Hepatocyte (in vitro differentiated cells): Measurements from ENCODE around the gene BACH2. TPM values are rescaled to one million over a fixed set of nuclear protein-coding genes. Genes with fewer than 3 reads are reported as not detected.

ENCODE experiments used
- DNase-seq: peaks from one replicate; pipeline ENCODE4 v3.0.0-alpha.2; 2016; ENCODE audit warnings: low spot score
- H2AFZ ChIP-seq: fragments of 200-600 bp; sonication (generic); 2 replicates; pipeline ENCODE4 v1.6.0; 2016; ENCODE audit warnings: antibody characterized with exemption, mild to moderate bottlenecking
- H3K27ac ChIP-seq: fragments of 200-600 bp; sonication (generic); 2 replicates; pipeline ENCODE4 v1.5.1; 2016; ENCODE audit warnings: mild to moderate bottlenecking
- H3K27me3 ChIP-seq: fragments of 200-600 bp; sonication (generic); 2 replicates; pipeline ENCODE4 v1.6.1; 2016
- H3K36me3 ChIP-seq: fragments of 200-600 bp; sonication (generic); replicated peaks from 2 replicates; pipeline ENCODE4 v1.5.1; 2016; ENCODE audit warnings: low read depth; ENCODE audit not compliant: insufficient read depth
- H3K4me1 ChIP-seq: fragments of 200-600 bp; sonication (generic); 2 replicates; pipeline ENCODE4 v1.5.1; 2016; ENCODE audit warnings: mild to moderate bottlenecking, moderate library complexity; ENCODE audit not compliant: insufficient read depth
- H3K4me2 ChIP-seq: fragments of 200-600 bp; sonication (generic); 2 replicates; pipeline ENCODE4 v1.6.0; 2016
- H3K4me3 ChIP-seq: fragments of 200-600 bp; sonication (generic); 2 replicates; pipeline ENCODE4 v1.5.1; 2016; ENCODE audit warnings: mild to moderate bottlenecking
- H3K79me2 ChIP-seq: fragments of 200-600 bp; sonication (generic); 2 replicates; pipeline ENCODE4 v1.6.0; 2017; ENCODE audit warnings: mild to moderate bottlenecking
- H3K9me2 ChIP-seq: fragments of 200-600 bp; sonication (generic); replicated peaks from 2 replicates; pipeline ENCODE4 v1.6.0; 2017; ENCODE audit warnings: mild to moderate bottlenecking; ENCODE audit not compliant: insufficient read depth
- H3K9me3 ChIP-seq: fragments of 200-600 bp; sonication (generic); 2 replicates; pipeline ENCODE4 v1.5.1; 2016; ENCODE audit warnings: low read depth, mild to moderate bottlenecking
- H4K20me1 ChIP-seq: fragments of 200-600 bp; sonication (generic); 2 replicates; pipeline ENCODE4 v1.6.0; 2016; ENCODE audit warnings: mild to moderate bottlenecking; ENCODE audit not compliant: insufficient read depth, poor library complexity, severe bottlenecking
- CTCF ChIP-seq: fragments of 200-600 bp; sonication (generic); IDR thresholded peaks from 2 replicates; pipeline ENCODE4 v1.5.1; 2016; ENCODE audit warnings: antibody characterized with exemption, mild to moderate bottlenecking; ENCODE audit not compliant: poor library complexity
- EZH2 ChIP-seq: fragments of 200-600 bp; sonication (generic); IDR thresholded peaks from 2 replicates; pipeline ENCODE4 v1.6.1; 2016; ENCODE audit warnings: antibody characterized with exemption, mild to moderate bottlenecking, borderline replicate concordance
- EZH2phosphoT487 ChIP-seq: fragments of 200-600 bp; sonication (generic); IDR thresholded peaks from one replicate; pipeline ENCODE4 v1.6.1; 2018; ENCODE audit warnings: antibody characterized with exemption, mild to moderate bottlenecking, low read depth, moderate library complexity; ENCODE audit not compliant: unreplicated experiment, severe bottlenecking
- WGBS: methylation state at CpG from one replicate; pipeline ENCODE4 v1.1.6; 2016; ENCODE audit warnings: low lambda C conversion rate; ENCODE audit errors: missing lambda C conversion rate; 5-methylcytosine and 5-hydroxymethylcytosine counted together
- polyA plus RNA-seq: library from polyadenylated mRNA; unstranded; fragments of >200 nt; fragmentation: Nextera tagmentation; extraction: Ambion mirVana; gene quantifications from 2 replicates; pipeline ENCODE4 v1.2.1, GENCODE V29; 2016
- total RNA-seq: library from RNA; depleted of rRNA; stranded (reverse); fragments of >200 nt; gene quantifications from 2 replicates; pipeline ENCODE4 v1.2.3, GENCODE V29; 2014

The BACH2 gene
- total and polyA plus RNA-seq, 2 experiments from 2014 or later: 2.3 to 2.6 TPM

GRCh38 chr6:90184334-90185298 is 112.0 kb downstream of the BACH2 start:
- TF ChIP-seq EZH2 (no peak), EZH2phosphoT487 (no peak), CTCF (no peak)
- WGBS: 34% methylated on average over 8 of the region's 8 CpGs
- peak; percentile 65 for DNase-seq
- Histone ChIP-seq H3K4me1 (peaks cover 37% of the 10 kb centered on the region), H3K4me3 (no peak overlapping the region), H3K36me3 (no peaks in the 10 kb centered on the region), H2AFZ (no peak overlapping the region), H3K27me3 (no peaks in the 10 kb centered on the region), H3K9me2 (no peaks in the 10 kb centered on the region), H3K27ac (peak overlapping the region; percentile 66), H3K9me3 (no peaks in the 10 kb centered on the region), H3K4me2 (peak overlapping the region; percentile 53), H3K79me2 (no peaks in the 10 kb centered on the region), H4K20me1 (no peaks in the 10 kb centered on the region)

GRCh38 chr6:90183587-90184333 is 112.9 kb downstream of the BACH2 start:
- H3K27ac ChIP-seq: peak overlapping the region; percentile 66
- H3K9me3 ChIP-seq: no peaks in the 10 kb centered on the region
- DNase-seq: peak; percentile 55
- peaks cover 37% of the 10 kb centered on the region for H3K4me1 ChIP-seq
- H3K79me2 ChIP-seq: no peaks in the 10 kb centered on the region
- H3K36me3 ChIP-seq: no peaks in the 10 kb centered on the region
- H3K9me2 ChIP-seq: no peaks in the 10 kb centered on the region
- peak overlapping the region; percentile 26 for H3K4me2 ChIP-seq
- TF ChIP-seq EZH2: no peak
- no peak for TF ChIP-seq CTCF
- no peak for TF ChIP-seq EZH2phosphoT487
- H2AFZ ChIP-seq: no peak overlapping the region
- no peaks in the 10 kb centered on the region for H3K27me3 ChIP-seq
- WGBS: 38% methylated on average over 3 of the region's 3 CpGs
- H4K20me1 ChIP-seq: no peaks in the 10 kb centered on the region
- no peak overlapping the region for H3K4me3 ChIP-seq

- no peak for DNase-seq
Observed at GRCh38 chr6:90180526-90180925, 116.1 kb downstream of the BACH2 start.

More at GRCh38 chr6:90180526-90180925, 116.1 kb downstream of the BACH2 start:
- H3K27ac ChIP-seq: no peak overlapping the region
- H3K36me3 ChIP-seq: no peaks in the 10 kb centered on the region
- no peak overlapping the region for H3K4me2 ChIP-seq
- no peaks in the 10 kb centered on the region for H3K27me3 ChIP-seq
- H3K4me1 ChIP-seq: peaks cover 47% of the 10 kb centered on the region
- H3K79me2 ChIP-seq: no peaks in the 10 kb centered on the region
- no peaks in the 10 kb centered on the region for H4K20me1 ChIP-seq
- no peaks in the 10 kb centered on the region for H3K9me3 ChIP-seq
- H2AFZ ChIP-seq: no peak overlapping the region
- no peak overlapping the region for H3K4me3 ChIP-seq
- H3K9me2 ChIP-seq: no peaks in the 10 kb centered on the region
- TF ChIP-seq EZH2phosphoT487: no peak
- TF ChIP-seq CTCF: no peak
- TF ChIP-seq EZH2: no peak
